ENCODE results near the gene ADAMTS12.
A peak's percentile ranks its signal among the peaks of the same experiment; 100 is the strongest.

Gene ADAMTS12

GRCh38 chr5:33662722-33663427 lies 228.9 kb downstream of the ADAMTS12 start:
- DNase-seq (ENCODE audit: insufficient read length, low spot score) (no peak), FAIRE-seq (no peak)

GRCh38 chr5:33659526-33660169 lies 232.1 kb downstream of the ADAMTS12 start:
- no peak for DNase-seq (ENCODE audit: insufficient read length, low spot score)

GRCh38 chr5:33657804-33658440 lies 233.9 kb downstream of the ADAMTS12 start:
- FAIRE-seq (no peak), DNase-seq (ENCODE audit: insufficient read length, low spot score) (no peak)

More at GRCh38 chr5:33659526-33660169, 232.1 kb downstream of the ADAMTS12 start:
- FAIRE-seq: no peak

GRCh38 chr5:33657176-33657575 lies 234.6 kb downstream of the ADAMTS12 start:
- DNase-seq (ENCODE audit: insufficient read length, low spot score) (no peak), FAIRE-seq (no peak)

GRCh38 chr5:33650911-33651310 lies 240.9 kb downstream of the ADAMTS12 start:
- DNase-seq (ENCODE audit: insufficient read length, low spot score): no peak

GRCh38 chr5:33649549-33650482 lies 242.0 kb downstream of the ADAMTS12 start:
- DNase-seq (ENCODE audit: insufficient read length, low spot score): no peak
- no peak for FAIRE-seq

More at GRCh38 chr5:33650911-33651310, 240.9 kb downstream of the ADAMTS12 start:
- no peak for FAIRE-seq

- FAIRE-seq (no peak), DNase-seq (ENCODE audit: insufficient read length, low spot score) (no peak)
Measured at GRCh38 chr5:33641744-33642505, 249.9 kb downstream of the ADAMTS12 start.

GRCh38 chr5:33639474-33639873 lies 252.3 kb downstream of the ADAMTS12 start:
- no peak for FAIRE-seq
- no peak for DNase-seq (ENCODE audit: insufficient read length, low spot score)

- no peak for FAIRE-seq
Measured at GRCh38 chr5:33637011-33637410, 254.8 kb downstream of the ADAMTS12 start.

GRCh38 chr5:33635582-33635981 lies 256.2 kb downstream of the ADAMTS12 start:
- FAIRE-seq (no peak), DNase-seq (ENCODE audit: insufficient read length, low spot score) (no peak)

More at GRCh38 chr5:33637011-33637410, 254.8 kb downstream of the ADAMTS12 start:
- no peak for DNase-seq (ENCODE audit: insufficient read length, low spot score)

- DNase-seq (ENCODE audit: insufficient read length, low spot score): no peak
- FAIRE-seq: no peak
Measured at GRCh38 chr5:33633699-33634098, 258.1 kb downstream of the ADAMTS12 start.

- DNase-seq (ENCODE audit: insufficient read length, low spot score): no peak
Measured at GRCh38 chr5:33631786-33632185, 260.0 kb downstream of the ADAMTS12 start.

GRCh38 chr5:33631139-33631538 lies 260.7 kb downstream of the ADAMTS12 start:
- no peak for DNase-seq (ENCODE audit: insufficient read length, low spot score)

More at GRCh38 chr5:33631786-33632185, 260.0 kb downstream of the ADAMTS12 start:
- peak; percentile 72 for FAIRE-seq

GRCh38 chr5:33629999-33630398 lies 261.8 kb downstream of the ADAMTS12 start:
- DNase-seq (ENCODE audit: insufficient read length, low spot score): no peak

More at GRCh38 chr5:33631139-33631538, 260.7 kb downstream of the ADAMTS12 start:
- FAIRE-seq: no peak

GRCh38 chr5:33628796-33629195 lies 263.0 kb downstream of the ADAMTS12 start:
- no peak for DNase-seq (ENCODE audit: insufficient read length, low spot score)
- FAIRE-seq: no peak

More at GRCh38 chr5:33629999-33630398, 261.8 kb downstream of the ADAMTS12 start:
- no peak for FAIRE-seq

GRCh38 chr5:33621514-33621913 lies 270.3 kb downstream of the ADAMTS12 start:
- DNase-seq (ENCODE audit: insufficient read length, low spot score) (no peak), FAIRE-seq (no peak)

GRCh38 chr5:33614039-33614438 lies 277.8 kb downstream of the ADAMTS12 start:
- no peak for FAIRE-seq
- no peak for DNase-seq (ENCODE audit: insufficient read length, low spot score)

- DNase-seq (ENCODE audit: insufficient read length, low spot score) (no peak), FAIRE-seq (no peak)
Measured at GRCh38 chr5:33612386-33612785, 279.4 kb downstream of the ADAMTS12 start.

- FAIRE-seq (no peak), DNase-seq (ENCODE audit: insufficient read length, low spot score) (no peak)
Measured at GRCh38 chr5:33611877-33612276, 279.9 kb downstream of the ADAMTS12 start.

Measured in GM19239 (cell line).